NCI-H1092 treated with DMSO at 0.1 percent for 48 hours (cell line): Measurements from ENCODE around the gene GPD1L.
A peak's percentile ranks its signal among the peaks of the same experiment; 100 is the strongest.
"Not testable (repeated sequence)": the region's sequence is repeated elsewhere in the genome, so short reads cannot be mapped to it uniquely, and the experiment has no call there.

Source experiments
- DNase-seq: peaks from one replicate; lab custom pipeline; 2025; lab: John Stamatoyannopoulos, UW

Gene GPD1L

DNA sequence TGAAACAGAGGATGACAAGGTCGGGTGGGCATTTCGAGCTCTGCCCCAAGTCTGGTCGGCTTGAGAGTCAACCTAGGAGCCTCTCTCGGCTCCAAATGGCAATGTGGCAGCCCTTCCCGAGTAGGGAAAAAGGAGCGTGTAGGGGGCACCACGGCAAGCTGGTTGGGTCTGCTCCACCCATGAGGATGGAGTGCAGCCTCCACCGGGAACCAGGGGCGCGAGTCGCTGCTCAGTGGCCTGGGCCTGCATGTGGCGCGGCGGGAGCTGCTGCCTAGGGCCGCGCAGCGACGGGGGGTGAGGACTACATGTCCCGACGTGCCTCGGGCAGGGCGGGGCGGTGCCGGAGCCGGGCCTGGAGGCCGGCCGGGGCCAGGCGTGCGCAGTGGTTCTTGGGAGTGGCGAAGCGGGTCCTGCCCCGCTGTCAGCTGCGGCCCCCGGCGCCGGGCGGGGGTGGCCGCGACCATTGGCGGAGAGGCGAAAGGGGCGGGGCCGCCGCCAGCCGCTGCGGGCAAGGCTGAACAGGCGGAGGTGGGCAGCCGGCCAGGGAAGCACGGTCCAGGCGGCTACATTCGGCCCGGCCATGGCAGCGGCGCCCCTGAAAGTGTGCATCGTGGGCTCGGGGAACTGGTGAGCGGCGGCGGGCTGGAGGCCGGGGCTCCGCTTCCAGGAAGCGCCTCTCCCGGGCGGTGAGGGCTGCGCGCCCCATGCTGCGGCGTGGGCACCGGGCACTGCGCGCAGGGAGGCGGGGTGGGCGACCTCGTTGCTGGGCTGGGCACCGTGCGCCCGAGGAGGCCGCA is at the start of gene GPD1L:
TSS of gene GPD1L (plus strand) at position 489 of the 797 bp plus-strand sequence. CDS start at position 581, 92 bp downstream.
- peak; percentile 83 for DNase-seq

- DNase-seq: not testable (repeated sequence)
Measured at GRCh38 chr3:32058465-32058864, 48.0 kb upstream of the GPD1L start.

GRCh38 chr3:32062950-32063582 is 43.4 kb upstream of the GPD1L start:
- no peak for DNase-seq

GRCh38 chr3:32066686-32067085 is 39.7 kb upstream of the GPD1L start:
- DNase-seq: no peak

DNA sequence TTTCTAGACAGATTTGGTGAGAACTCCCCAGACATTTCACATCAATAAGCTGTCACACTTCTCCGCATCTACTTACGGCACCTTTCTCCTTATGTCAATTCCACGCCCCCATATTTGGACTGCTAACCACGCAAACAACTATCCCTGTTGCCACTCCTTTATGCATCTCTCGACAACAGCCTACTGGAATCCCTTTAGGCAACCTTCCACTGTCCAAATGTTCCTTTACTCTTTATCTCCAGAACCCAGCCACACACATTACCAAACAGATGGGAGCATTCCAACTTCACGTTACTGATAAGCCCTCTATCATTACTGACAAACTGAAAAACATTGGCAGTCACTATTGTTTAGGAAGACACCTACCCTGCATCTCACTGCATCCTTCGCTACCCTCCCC is 32.2 kb upstream of the GPD1L start:
- DNase-seq: not testable (repeated sequence)

DNA sequence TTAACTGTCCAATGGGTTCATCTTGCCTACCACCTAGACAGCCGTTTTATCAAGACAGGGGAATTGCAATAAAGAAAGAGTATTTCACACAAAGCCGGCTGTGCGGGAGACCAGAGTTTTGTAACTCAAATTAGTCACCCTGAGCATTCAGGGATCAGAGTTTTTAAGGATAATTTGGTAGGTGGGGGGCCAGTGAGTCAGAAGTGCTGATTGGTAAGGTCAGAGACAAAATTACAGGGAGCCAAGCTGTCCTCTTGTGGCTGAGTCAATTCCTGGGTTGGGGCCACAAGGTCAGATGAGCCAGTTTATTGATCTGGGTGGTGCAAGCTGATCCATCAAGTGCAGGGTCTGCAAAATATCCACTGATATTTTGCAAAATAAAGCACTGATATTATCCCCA is 29.9 kb upstream of the GPD1L start:
- no peak for DNase-seq

- no peak for DNase-seq
Measured at GRCh38 chr3:32077260-32078084, 28.9 kb upstream of the GPD1L start.

GRCh38 chr3:32078085-32078634 is 28.3 kb upstream of the GPD1L start:
- DNase-seq: no peak

GRCh38 chr3:32078864-32079263 is 27.6 kb upstream of the GPD1L start:
- no peak for DNase-seq

DNA sequence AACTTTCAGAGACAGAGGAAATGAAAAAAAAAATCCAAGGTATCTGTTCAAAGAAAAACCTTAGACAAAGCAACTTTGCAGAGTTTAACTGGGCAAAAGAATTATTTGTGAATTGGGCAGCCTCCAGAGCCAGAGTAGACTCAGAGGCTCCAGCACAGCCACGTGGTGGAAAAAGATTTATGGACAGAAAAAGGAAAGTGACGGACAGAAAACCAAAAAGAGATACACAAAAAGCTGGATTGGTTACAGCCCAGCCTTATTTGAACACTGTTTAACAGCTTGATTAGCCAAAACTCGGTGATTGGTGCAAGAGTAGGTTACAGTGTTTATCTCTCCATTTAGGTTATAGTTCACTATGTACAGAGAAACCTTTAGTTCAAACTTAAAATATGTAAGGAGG is 23.7 kb upstream of the GPD1L start:
- no peak for DNase-seq

GRCh38 chr3:32083702-32084270 is 22.6 kb upstream of the GPD1L start:
- no peak for DNase-seq

DNA sequence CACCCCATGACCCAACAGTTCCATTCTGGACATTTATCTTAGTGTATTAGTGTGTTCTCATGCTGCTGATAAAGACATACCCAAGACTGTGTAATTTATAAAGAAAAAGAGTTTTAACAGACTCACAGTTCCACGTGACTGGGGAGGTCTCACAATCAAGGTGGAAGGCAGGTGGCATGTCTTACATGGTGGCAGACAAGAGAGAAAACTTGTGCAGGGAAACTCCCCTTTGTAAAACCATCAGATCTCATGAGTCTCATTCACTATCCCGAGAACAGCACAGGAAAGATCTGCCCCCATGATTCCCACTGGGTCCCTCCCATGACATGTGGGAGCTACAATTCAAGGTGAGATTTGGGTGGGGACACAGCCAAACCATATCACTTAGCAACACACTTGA is 21.6 kb upstream of the GPD1L start:
- no peak for DNase-seq

DNA sequence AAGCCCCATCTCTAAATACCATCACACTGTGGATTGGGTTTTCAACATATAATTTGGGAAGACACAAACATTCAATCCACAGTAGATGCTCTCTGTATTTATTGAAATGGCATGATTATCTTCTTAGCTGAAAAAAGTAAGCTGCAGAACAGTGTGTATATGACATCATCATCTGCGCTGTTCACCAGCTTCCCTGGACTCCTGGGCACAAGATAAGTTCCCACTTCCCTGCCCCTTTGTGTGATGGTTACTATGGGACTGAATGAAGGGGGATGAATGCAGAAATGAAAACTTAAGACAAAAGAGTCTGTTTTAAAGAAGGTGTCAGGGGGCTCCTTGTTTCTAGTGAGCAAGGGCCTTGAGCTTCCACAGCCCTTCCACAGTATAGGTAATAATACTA is 20.0 kb upstream of the GPD1L start:
- DNase-seq: no peak

GRCh38 chr3:32089476-32089875 is 16.9 kb upstream of the GPD1L start:
- no peak for DNase-seq

- no peak for DNase-seq
Measured at GRCh38 chr3:32093204-32093603, 13.2 kb upstream of the GPD1L start.

DNA sequence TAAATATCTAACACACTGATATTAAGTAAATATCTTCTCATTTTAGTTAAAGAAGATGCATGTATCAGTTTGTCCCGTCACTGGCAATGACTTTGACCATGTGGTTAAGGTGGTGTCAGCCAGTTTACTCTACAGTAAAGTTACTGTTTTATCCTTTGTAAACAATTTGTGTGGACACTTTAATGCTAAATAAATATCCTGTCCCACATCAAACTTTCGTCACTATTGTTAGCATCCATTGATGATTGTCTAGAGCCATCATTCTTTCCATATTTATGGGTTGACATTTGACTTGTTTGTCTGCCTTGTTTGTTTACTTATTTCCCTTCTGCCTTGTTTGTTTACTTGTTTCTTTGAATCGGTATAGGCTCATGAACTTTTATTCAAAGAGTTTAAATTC is 11.0 kb upstream of the GPD1L start:
- no peak for DNase-seq

DNA sequence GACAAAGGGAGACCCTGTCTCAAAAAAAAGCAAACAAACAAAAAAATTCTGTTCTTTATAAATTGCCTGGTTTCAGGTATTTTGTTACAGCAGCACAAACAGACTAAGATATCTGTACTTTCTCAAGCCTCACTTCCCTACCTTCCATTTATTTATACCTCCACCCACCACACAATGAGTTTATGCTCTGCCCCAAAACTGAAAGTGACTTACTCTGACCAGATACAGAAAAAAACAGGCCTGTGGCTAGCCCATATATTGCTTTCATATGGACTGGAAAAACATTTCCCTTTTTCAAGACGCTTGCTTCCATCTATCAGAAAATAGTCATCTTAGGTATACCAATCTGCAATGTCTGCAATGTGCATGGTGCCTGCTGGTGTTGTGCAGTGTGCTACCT is 8.7 kb upstream of the GPD1L start:
- DNase-seq: no peak

DNA sequence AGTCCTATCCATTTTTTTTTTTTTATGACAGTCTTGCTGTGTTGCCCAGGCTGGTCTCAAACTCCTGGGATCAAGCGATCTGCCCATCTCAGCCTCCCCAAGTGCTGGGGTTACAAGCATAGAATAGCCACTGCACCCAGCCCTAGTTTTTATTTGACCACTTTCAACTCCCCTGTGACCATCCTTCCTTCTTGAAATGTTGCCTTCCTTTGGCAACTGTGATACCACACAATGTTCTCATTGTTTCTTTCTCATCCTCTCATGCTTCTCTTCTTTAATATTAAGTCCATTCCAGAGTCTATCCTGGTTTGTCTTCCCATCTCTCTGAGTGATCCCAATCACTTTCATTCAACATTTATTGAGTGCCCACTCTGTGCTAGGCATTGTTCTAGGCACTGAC is 7.9 kb upstream of the GPD1L start:
- no peak for DNase-seq

GRCh38 chr3:32100465-32100864 is 6.0 kb upstream of the GPD1L start:
- no peak for DNase-seq

DNA sequence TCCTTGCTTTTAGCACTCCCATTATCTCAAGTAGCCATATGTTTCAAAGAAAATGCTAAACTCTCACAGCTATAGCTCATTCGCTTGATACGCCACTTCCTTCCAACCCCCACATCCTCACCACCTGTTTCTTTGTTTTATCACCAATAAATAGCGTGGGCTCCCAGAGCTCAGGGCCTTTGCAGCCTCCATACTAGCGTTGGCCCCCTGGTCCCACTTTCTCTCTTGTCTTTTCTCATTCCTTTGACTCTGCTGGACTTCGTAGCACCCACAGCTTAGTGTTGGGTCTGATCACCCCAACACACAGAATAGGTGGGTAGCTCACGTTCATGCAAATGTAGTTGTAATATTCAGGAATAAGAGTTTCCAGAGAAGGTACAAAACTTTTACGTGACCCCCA is 4.1 kb upstream of the GPD1L start:
- DNase-seq: no peak

- DNase-seq: no peak
Measured at GRCh38 chr3:32104492-32104891, 1.9 kb upstream of the GPD1L start.
